ENCODE data around the gene LEKR1. TPM values are rescaled to one million over a fixed set of nuclear protein-coding genes. Genes with fewer than 3 reads are reported as not detected.

Gene LEKR1
- total RNA-seq, 1 experiment from 2014 or later, result 0.90 TPM

DNA sequence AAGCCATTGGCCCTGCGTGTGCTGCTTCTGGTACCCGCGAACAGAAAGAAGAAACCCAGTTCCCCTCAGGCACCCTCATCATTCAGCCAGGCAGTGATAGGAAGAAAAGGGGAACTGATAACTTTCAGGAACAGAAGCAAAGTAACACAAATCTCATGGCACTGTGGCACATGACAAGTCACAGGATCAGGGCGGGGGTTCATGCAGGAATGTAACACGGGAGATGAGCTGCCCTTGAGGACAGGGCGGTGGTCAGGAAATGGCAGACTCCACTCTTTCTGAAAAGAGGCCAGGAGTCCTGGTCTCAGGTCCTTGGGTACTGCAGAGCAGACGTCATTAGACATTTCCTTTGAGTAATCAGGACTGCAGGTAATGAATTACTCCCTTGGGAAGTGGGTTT, 238.2 kb downstream of the LEKR1 start:
- Histone ChIP-seq H3K9me3 (ENCODE audit: low read depth, low read length, poor library complexity, severe bottlenecking) (no peaks in the 10 kb centered on the region), H3K4me1 (ENCODE audit: insufficient read depth, low read length, poor library complexity, severe bottlenecking) (peaks cover 28% of the 10 kb centered on the region), H3K27me3 (replicated peaks; ENCODE audit: insufficient read depth, low read depth, low read length, poor library complexity) (no peaks in the 10 kb centered on the region), H3K4me3 (ENCODE audit: low read depth, low read length, poor library complexity, severe bottlenecking) (no peak overlapping the region), H3K36me3 (ENCODE audit: insufficient read depth, low read length, poor library complexity, severe bottlenecking) (no peaks in the 10 kb centered on the region), H3K27ac (ENCODE audit: low read depth, low read length, poor library complexity, severe bottlenecking) (no peak overlapping the region)
- ChIA-PET CTCF (no interaction called here), POLR2A (ENCODE audit: low non-redundant PET) (no interaction called here)
- TF ChIP-seq, protein P1, sequence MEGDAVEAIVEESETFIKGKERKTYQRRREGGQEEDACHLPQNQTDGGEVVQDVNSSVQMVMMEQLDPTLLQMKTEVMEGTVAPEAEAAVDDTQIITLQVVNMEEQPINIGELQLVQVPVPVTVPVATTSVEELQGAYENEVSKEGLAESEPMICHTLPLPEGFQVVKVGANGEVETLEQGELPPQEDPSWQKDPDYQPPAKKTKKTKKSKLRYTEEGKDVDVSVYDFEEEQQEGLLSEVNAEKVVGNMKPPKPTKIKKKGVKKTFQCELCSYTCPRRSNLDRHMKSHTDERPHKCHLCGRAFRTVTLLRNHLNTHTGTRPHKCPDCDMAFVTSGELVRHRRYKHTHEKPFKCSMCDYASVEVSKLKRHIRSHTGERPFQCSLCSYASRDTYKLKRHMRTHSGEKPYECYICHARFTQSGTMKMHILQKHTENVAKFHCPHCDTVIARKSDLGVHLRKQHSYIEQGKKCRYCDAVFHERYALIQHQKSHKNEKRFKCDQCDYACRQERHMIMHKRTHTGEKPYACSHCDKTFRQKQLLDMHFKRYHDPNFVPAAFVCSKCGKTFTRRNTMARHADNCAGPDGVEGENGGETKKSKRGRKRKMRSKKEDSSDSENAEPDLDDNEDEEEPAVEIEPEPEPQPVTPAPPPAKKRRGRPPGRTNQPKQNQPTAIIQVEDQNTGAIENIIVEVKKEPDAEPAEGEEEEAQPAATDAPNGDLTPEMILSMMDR (conservative IDR thresholded peaks at IDR 0.05; ENCODE audit: low read depth, low read length), result no peak
- no peak for TF ChIP-seq EZH2 (IDR thresholded peaks at IDR 0.05; ENCODE audit: borderline replicate concordance, low read depth, low read length, poor library complexity, severe bottlenecking)
- BruUV-seq (replicated peaks), result no TSS peak
- no peak for DNase-seq (ENCODE audit: low spot score)
- intact Hi-C loops (cut with micrococcal nuclease; ENCODE audit: unreplicated experiment), result no loop called here

- H3K27me3 ChIP-seq (replicated peaks; ENCODE audit: insufficient read depth, low read depth, low read length, poor library complexity), result no peaks in the 10 kb centered on the region
- H3K4me1 ChIP-seq (ENCODE audit: insufficient read depth, low read length, poor library complexity, severe bottlenecking), result peaks cover 28% of the 10 kb centered on the region
- intact Hi-C loops (cut with micrococcal nuclease; ENCODE audit: unreplicated experiment), result no loop called here
- TF ChIP-seq, protein P1 (conservative IDR thresholded peaks at IDR 0.05; ENCODE audit: low read depth, low read length), result no peak
- TF ChIP-seq EZH2 (IDR thresholded peaks at IDR 0.05; ENCODE audit: borderline replicate concordance, low read depth, low read length, poor library complexity, severe bottlenecking), result no peak
- ChIA-PET CTCF (no interaction called here), POLR2A (ENCODE audit: low non-redundant PET) (no interaction called here)
- H3K4me3 ChIP-seq (ENCODE audit: low read depth, low read length, poor library complexity, severe bottlenecking), result no peak overlapping the region
- no peaks in the 10 kb centered on the region for H3K9me3 ChIP-seq (ENCODE audit: low read depth, low read length, poor library complexity, severe bottlenecking)
- no peak overlapping the region for H3K27ac ChIP-seq (ENCODE audit: low read depth, low read length, poor library complexity, severe bottlenecking)
- DNase-seq (ENCODE audit: low spot score), result peak; percentile 53
- no peaks in the 10 kb centered on the region for H3K36me3 ChIP-seq (ENCODE audit: insufficient read depth, low read length, poor library complexity, severe bottlenecking)
- BruUV-seq (replicated peaks), result no TSS peak
Observed at GRCh38 chr3:157065201-157065600, 239.0 kb downstream of the LEKR1 start.

GRCh38 chr3:157066335-157067098, 240.4 kb downstream of the LEKR1 start:
- Histone ChIP-seq H3K4me3 (ENCODE audit: low read depth, low read length, poor library complexity, severe bottlenecking) (no peak overlapping the region), H3K27me3 (replicated peaks; ENCODE audit: insufficient read depth, low read depth, low read length, poor library complexity) (no peaks in the 10 kb centered on the region), H3K27ac (ENCODE audit: low read depth, low read length, poor library complexity, severe bottlenecking) (no peak overlapping the region), H3K9me3 (ENCODE audit: low read depth, low read length, poor library complexity, severe bottlenecking) (no peaks in the 10 kb centered on the region), H3K4me1 (ENCODE audit: insufficient read depth, low read length, poor library complexity, severe bottlenecking) (peaks cover 32% of the 10 kb centered on the region), H3K36me3 (ENCODE audit: insufficient read depth, low read length, poor library complexity, severe bottlenecking) (no peaks in the 10 kb centered on the region)
- DNase-seq (ENCODE audit: low spot score), result no peak
- intact Hi-C loops (cut with micrococcal nuclease; ENCODE audit: unreplicated experiment), result no loop called here
- no TSS peak for BruUV-seq (replicated peaks)
- CTCF ChIA-PET, result no interaction called here
- TF ChIP-seq, protein P1 (conservative IDR thresholded peaks at IDR 0.05; ENCODE audit: low read depth, low read length), result no peak
- no peak for TF ChIP-seq EZH2 (IDR thresholded peaks at IDR 0.05; ENCODE audit: borderline replicate concordance, low read depth, low read length, poor library complexity, severe bottlenecking)
- POLR2A ChIA-PET (ENCODE audit: low non-redundant PET), result no interaction called here

Measured in A673 (cell line).